Measurements from ENCODE around the gene BCR. TPM values are rescaled to one million over a fixed set of nuclear protein-coding genes. Genes with fewer than 3 reads are reported as not detected.

Gene BCR
- polyA plus RNA-seq, 1 experiment = 21.4 TPM

GRCh38 chr22:23150762-23151161, 29.5 kb upstream of the BCR start:
- DNase-seq (ENCODE audit: low read depth, low spot score) = no peak
- no peak for TF ChIP-seq CTCF (IDR thresholded peaks at IDR 0.05; ENCODE audit: low read depth, low read length)
- no peak overlapping the region for H3K4me3 ChIP-seq (ENCODE audit: low read depth, low read length)
- no peaks in the 10 kb centered on the region for H3K9me3 ChIP-seq (ENCODE audit: control insufficient read depth, insufficient read depth, low read length)
- H3K27me3 ChIP-seq (ENCODE audit: control insufficient read depth, insufficient read depth, low read length) = no peaks in the 10 kb centered on the region
- no peak overlapping the region for H3K27ac ChIP-seq (ENCODE audit: low read depth, low read length)
- CTCF ChIA-PET = no interaction called here
- POLR2A ChIA-PET = interaction anchor here (0.6 to 1.0 kb wide), 2 partner anchors 8 to 24 kb away, joined by 3 read pairs; no protein-coding TSS in a partner anchor

- ChIA-PET CTCF (no interaction called here), POLR2A (no interaction called here)
- Histone ChIP-seq H3K27me3 (ENCODE audit: control insufficient read depth, insufficient read depth, low read length) (no peaks in the 10 kb centered on the region), H3K9me3 (ENCODE audit: control insufficient read depth, insufficient read depth, low read length) (no peaks in the 10 kb centered on the region; the same call in 1 of the 2 replicates), H3K27ac (ENCODE audit: low read depth, low read length) (no peak overlapping the region), H3K4me3 (ENCODE audit: low read depth, low read length) (no peak overlapping the region)
- TF ChIP-seq CTCF (IDR thresholded peaks at IDR 0.05; ENCODE audit: low read depth, low read length) = no peak
- no peak for DNase-seq (ENCODE audit: low read depth, low spot score)
These were observed 28.5 kb upstream of the BCR start for GRCh38 chr22:23151827-23152226.

GRCh38 chr22:23152238-23153114, 27.8 kb upstream of the BCR start:
- Histone ChIP-seq H3K4me3 (ENCODE audit: low read depth, low read length) (no peak overlapping the region), H3K27ac (ENCODE audit: low read depth, low read length) (no peak overlapping the region), H3K9me3 (ENCODE audit: control insufficient read depth, insufficient read depth, low read length) (no peaks in the 10 kb centered on the region; the same call in 1 of the 2 replicates), H3K27me3 (ENCODE audit: control insufficient read depth, insufficient read depth, low read length) (no peaks in the 10 kb centered on the region)
- DNase-seq (ENCODE audit: low read depth, low spot score) = no peak
- TF ChIP-seq CTCF (IDR thresholded peaks at IDR 0.05; ENCODE audit: low read depth, low read length) = no peak
- CTCF ChIA-PET = interaction anchor here (0.7 kb wide), 1 partner anchor 130 kb away, joined by 3 read pairs; no protein-coding TSS in a partner anchor
- POLR2A ChIA-PET = interaction anchor here (0.7 kb wide), 1 partner anchor 19 kb away, joined by 8 read pairs; no protein-coding TSS in a partner anchor

GRCh38 chr22:23153994-23154393, 26.3 kb upstream of the BCR start:
- no peak for DNase-seq (ENCODE audit: low read depth, low spot score)
- Histone ChIP-seq H3K27ac (ENCODE audit: low read depth, low read length) (no peak overlapping the region), H3K27me3 (ENCODE audit: control insufficient read depth, insufficient read depth, low read length) (no peaks in the 10 kb centered on the region), H3K4me3 (ENCODE audit: low read depth, low read length) (no peak overlapping the region), H3K9me3 (ENCODE audit: control insufficient read depth, insufficient read depth, low read length) (no peaks in the 10 kb centered on the region; the same call in 1 of the 2 replicates)
- CTCF ChIA-PET = no interaction called here
- TF ChIP-seq CTCF (IDR thresholded peaks at IDR 0.05; ENCODE audit: low read depth, low read length) = no peak
- POLR2A ChIA-PET = no interaction called here

- no peak for TF ChIP-seq CTCF (IDR thresholded peaks at IDR 0.05; ENCODE audit: low read depth, low read length)
- CTCF ChIA-PET = no interaction called here
- POLR2A ChIA-PET = no interaction called here
- no peak for DNase-seq (ENCODE audit: low read depth, low spot score)
- Histone ChIP-seq H3K27ac (ENCODE audit: low read depth, low read length) (no peak overlapping the region), H3K9me3 (ENCODE audit: control insufficient read depth, insufficient read depth, low read length) (no peaks in the 10 kb centered on the region; the same call in 1 of the 2 replicates), H3K27me3 (ENCODE audit: control insufficient read depth, insufficient read depth, low read length) (no peaks in the 10 kb centered on the region), H3K4me3 (ENCODE audit: low read depth, low read length) (no peak overlapping the region)
These were observed 25.8 kb upstream of the BCR start for GRCh38 chr22:23154461-23154860.
